CD4-positive, alpha-beta T cell treated with Interleukin-6 for 4 hours (primary cell): ENCODE data around the gene TEK.
"Not testable (repeated sequence)": the region's sequence is repeated elsewhere in the genome, so short reads cannot be mapped to it uniquely, and the experiment has no call there.

ENCODE experiments used
- DNase-seq: peaks from one replicate; pipeline ENCODE4 v3.0.0-alpha.2; 2020; ENCODE audit warnings: mixed read lengths

Gene TEK

DNA sequence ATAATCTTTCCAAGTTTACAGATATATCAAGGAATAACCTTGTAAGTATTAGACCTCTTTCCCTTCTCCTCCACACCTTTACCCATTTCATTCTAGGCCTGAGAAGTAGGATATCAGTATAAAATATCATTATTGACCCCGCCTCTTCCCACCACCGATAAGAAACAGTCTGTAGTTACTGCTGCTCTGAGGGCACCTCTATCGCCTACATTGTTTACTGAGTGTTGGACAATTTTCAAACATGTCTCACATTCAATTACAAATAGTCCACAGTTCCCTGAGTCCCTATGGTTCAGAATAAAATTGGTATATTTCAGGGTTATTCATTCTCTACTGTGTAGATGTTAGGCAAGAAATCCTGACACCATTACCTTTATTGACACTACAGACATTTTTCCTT is 73.4 kb downstream of the TEK start:
- DNase-seq: no peak

DNA sequence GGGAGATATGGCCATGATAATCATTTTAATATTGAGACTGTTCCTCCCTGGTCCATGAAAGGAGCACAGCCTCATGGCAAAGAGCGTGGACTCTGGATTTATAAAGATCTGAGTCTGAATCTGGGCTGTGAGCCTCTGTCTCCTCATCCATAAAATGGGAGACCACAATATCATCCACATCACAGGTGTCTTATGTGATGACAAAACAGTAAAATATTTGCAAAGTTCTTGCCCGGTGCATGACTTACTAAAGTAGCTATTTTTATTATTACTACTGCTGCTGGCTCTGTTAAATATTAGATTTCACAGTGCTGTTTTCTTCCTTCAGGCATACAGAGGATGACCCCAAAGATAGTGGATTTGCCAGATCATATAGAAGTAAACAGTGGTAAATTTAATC is 74.1 kb downstream of the TEK start:
- no peak for DNase-seq

DNA sequence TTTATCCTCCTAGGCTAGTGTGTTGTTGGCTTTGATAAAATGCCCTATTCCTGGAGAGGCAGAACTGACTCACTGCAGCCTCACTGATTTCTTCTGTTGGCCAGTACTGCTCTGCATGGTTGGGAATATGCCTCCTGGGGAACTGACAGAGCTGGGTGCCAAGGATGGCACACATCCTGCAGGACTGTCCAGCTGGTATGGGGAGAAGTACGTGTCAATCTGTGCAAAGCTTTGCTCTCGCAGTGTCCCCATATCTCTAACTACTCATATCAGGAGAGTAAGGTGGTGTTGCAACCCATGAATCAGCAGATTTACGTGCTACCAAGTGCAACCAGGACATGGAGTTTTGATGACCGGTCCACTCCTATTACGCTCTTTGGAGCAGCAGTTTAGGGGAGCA is 74.7 kb downstream of the TEK start:
- no peak for DNase-seq

DNA sequence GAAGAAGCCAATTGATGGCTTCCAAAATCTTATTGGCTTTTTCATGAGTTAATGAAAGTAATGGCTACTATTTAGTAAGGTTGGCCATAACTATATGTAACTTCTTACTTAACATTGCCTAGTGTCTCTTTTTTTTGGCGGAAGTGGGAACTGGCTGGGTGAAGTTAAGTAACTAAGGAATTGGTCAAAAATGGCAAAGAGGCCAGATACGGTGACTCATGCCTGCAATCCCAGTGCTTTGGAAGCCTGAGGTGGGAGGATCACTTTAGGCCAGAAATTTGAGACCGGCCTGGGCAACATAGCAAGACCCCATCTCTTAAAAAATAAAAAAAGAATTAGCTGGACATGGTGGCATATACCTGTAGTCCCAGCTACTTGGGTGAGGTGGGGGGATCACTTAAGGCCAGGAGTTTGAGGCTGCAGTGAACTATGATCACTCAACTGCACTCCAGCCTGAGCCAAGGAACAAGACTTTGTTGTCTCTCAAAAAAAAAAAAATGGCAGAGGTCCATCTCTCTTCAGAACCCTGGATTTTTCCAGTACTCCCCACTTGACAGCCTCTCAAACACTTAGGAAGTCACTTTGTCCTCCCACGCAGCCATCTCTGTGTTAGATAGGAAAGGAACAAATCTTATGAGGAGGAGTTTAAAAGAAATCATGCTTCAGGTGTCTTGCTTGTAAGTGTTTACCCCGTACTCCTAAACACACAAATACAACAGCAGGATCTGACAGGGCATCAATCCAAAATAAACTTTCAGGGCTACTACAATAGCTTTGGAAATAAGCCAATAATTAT is 75.7 kb downstream of the TEK start:
- DNase-seq: no peak

DNA sequence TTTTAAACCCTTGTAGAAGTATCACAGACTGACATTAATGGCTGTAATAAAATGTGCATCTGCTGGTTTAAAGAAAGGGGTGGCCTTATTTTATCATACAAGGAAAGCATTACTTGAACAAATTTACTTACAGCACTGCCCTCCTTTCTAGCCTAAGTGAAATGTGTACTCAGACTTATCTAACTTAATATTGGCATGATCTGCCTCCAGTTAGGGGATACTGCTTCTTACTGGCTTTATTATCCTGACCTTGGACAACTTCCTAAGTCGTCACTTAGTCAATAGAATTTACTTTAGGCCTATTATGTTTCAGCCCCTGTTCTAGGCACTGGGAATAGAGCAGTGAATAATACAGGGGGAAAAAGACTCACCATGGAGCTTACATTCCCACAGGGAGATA is 79.4 kb downstream of the TEK start:
- no peak for DNase-seq

DNA sequence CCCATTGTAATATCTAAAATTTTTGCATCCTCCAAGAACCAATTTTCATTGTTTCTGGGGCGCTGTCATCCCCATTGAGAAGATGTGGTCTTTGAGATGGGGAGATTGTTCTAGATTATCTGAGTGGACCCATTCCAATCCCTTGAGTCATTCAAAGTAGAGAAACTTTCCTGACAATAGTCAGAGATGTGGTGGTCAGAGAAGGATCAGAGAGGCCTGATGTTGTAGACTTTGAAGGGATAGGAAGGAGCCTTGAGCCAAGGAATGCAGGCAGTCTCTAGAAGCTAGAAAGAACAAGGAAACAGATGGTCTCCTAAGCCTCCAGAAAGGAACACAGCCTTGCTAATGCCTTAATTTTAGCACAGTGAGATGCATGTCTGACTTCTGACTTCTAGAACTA is 80.4 kb downstream of the TEK start:
- no peak for DNase-seq

DNA sequence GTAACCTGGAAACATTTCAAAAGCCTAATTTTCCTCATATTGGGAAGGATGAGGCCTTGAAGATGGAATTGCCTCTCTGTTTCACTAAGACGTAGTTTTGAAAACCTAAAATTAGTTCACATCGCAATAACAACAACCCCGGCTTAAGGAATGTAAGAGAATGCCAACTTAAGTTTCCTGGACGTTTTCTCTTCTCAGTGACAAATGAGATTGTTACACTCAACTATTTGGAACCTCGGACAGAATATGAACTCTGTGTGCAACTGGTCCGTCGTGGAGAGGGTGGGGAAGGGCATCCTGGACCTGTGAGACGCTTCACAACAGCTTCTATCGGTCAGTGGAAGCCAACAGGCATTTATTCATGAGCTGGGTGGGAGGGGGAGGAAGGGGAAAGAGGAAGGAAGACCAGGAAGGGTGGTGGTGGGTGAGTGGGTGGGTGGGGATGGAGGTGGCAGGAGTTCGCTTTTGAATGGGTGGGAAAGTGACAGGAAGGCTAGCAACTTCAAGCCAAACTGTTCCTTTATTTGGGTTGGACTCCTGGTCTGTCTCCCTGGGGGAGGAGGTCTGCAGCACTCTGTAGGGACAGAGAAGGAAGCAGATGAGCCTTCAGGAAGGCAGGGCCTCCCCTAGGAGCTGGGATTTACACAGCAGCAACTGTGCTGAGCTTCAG is 83.4 kb downstream of the TEK start:
- DNase-seq: no peak

DNA sequence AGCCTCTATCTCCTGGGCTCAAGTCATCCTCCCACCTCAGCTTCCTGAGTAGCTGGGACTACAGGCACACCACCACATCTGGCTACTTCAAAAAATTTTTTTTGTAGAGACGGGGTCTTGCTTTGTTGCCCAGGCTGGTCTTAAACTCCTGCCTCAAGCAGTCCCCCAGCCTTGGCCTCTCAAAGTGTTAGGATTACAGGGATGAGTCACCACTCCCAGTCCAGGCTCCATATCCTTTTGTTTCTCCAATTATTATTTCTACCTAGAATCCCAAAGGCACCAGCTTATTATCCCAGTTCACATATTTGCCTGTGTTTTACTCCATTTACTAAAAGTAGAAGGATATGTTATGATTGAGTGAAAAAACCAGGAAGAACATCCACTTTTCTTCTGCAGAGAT is 84.9 kb downstream of the TEK start:
- no peak for DNase-seq

DNA sequence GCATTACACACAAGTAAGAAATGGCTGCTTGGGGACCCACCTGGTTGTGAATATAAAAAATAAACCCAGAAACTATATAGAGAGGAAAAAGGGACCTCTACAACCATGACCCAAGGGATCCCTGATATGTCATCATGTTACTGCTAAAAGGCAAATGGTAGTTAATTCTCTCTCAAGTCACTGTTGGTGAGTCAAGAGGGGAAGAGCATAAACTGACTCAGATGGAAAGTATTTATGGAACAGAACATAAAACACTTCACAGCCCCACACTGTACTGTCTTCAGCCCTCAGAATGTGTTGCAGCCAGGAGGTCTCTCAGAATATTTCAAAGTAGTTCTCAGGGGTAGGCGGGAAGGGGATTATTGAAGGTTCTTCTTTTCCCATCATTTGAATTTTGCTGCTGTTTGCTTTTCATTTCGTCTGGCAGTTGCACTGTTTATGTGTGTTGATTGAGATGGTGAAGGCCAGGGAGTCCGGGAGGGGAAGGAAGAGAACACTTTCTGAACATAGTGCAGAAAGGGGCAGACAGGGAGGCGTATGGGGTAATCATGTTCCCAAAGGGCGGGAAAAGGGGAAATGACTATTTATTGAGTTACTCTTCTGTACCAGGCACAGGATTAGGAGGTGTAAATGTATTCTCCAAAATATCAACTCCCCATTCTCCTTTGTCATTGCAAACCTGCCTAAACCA is 85.5 kb downstream of the TEK start:
- no peak for DNase-seq

DNA sequence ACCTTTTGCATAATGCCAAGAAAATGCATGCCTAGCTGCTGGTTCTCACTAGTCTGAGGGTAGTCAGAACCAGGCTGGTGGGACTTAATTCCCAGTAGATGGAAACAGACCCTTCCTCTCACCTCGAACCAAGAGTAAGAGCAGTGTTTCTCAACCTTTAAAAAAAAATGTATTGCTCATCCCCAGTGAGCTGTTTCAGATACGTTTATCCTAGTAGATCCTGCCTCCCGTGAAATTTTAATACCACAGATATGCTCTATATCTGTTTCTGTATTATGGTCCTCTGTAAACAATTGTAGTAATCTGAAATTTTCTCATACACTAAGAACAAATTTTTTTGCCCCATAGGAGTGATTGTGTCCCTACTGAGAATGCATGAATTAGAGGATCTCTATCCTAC is 86.2 kb downstream of the TEK start:
- DNase-seq: no peak

DNA sequence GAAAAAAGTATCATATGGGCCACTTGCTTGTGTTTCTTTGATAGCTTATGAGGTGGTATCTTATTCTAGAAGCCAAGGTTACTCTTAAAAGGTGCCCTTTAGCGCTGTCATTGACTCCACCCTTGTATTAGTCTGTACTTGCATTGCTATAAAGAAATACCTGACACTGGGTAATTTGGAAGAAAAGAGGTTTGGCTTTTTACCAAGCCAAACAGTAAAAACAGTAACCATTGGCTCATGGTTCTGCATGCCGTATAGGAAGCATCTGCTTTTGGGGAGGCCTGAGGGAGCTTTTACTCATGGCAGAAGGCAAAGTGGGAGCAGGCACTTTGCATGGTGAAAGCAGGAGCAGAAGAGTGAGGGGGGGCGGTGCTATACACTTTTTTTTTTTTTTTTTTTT is 87.4 kb downstream of the TEK start:
- no peak for DNase-seq

DNA sequence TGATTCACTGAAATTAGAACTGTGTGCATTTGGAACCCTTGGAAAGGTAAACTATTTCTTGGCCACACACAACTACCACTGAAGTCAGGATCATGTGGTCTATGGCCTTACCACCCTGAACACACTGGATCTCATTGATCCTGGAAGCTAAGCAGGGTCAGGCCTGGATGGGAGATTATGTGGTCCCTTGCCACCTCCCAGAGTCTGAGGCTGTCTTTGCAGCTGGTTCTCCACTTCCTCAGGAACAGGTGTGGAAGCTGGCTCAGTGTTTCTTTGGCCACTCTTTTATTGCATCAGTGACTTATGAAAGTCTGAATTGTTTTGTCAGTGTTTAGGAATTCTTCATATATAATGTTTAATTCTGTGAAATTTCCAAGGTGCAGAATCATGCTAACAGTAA is 89.2 kb downstream of the TEK start:
- no peak for DNase-seq

DNA sequence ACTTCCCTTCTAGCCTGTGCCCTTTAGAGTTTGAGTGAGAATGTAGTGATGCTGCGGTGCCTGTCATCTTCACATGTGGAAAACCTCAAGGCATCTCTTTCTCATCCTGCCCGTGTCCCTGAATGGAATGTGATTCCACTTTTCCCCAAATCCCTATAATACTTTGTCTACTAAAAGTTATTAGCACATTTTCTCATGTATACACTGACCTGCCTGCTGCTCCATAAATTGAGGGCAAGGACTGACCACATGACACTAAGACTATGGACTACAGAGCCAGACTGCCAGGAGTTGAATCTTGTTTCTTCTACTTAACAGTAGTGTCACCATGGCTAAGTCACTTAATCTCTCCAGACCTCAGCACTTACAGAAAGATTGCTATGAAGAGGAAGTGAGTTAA is 93.0 kb downstream of the TEK start:
- DNase-seq: no peak

DNA sequence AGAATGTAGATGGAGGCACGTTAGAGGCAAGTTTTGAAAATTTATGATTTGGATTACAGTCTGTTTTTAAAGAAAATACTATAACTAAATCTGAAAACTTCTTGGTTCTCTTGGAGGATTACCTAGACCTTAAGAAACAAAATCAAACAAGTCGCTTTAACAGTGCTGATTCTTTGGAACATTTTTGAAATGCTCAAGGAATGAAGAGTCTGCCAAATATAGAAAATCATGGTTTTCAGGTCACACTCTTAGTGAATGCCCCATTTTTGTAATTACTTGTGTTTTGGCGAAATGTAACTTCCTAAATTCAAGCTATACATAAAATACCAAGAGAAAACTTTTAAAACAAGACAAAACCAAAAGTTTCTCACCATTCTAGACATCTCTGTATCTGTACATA is 94.8 kb downstream of the TEK start:
- no peak for DNase-seq

DNA sequence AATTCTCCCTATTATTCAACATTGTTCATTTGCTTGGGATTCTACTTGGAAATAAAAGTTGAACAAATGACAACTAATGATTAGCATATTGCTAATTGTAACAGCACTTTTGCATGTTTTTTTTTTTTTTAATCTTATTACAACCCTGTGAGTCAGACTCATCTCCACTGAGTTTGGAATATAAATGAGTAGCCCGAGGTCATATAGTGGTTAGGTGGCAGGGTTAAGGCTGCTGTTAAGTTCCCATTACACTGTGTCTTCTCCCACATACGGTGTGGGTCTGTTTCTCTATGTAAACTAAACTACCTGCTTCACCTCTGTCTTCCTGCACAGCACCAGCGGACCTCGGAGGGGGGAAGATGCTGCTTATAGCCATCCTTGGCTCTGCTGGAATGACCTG is 95.6 kb downstream of the TEK start:
- no peak for DNase-seq

DNA sequence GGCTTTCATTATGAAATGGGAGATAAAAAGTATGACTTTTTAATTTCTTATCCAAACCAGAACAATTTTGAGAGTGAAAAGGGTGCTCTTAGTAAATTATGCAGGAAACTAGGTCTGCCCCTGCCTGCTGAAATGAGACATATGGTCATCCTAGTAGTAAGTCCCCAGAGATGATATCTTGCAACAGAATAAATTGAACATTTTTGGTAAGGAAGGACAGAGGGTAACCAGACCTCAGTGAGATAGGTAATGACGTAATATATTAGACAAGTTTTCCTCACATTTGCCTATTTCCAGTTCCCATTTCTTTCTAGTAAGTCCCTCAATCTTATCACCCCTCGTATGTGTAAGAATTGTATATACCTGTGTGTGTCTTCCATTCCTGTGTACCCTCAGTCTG is 96.2 kb downstream of the TEK start:
- no peak for DNase-seq

DNA sequence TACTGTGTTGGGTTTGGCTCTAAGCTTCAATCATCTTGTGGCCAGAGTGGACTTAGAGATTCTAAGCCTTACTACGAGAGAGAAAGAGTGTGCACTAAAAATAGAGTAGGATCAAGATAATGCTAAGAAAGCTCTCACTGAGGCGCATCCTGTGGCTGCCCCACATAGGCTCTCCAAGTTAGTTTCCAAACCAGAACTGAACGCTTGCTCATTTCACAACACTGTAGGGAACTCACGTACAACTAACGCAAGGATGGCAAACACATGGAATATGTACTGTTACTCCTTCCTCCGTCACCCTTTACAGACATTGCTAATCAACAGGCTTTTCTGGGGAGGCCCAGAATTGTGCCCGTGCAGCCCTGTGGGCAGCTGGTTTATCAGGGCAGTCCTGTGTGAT is 97.0 kb downstream of the TEK start:
- no peak for DNase-seq

DNA sequence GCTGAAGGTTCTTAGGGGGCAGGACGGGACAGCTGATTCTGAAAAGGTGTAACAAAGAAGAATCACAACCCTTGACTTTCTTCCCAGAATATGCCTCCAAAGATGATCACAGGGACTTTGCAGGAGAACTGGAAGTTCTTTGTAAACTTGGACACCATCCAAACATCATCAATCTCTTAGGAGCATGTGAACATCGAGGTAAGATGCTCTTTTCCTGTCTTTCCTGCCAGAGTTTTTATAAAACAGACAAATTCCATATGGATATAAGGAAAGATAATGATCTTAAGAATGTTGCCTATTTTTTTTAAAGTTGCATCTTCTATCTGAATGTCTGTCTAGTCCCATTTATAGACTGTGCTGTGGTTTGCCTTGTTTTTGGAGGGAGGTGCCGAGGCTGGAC is 100.0 kb downstream of the TEK start:
- DNase-seq: no peak

DNA sequence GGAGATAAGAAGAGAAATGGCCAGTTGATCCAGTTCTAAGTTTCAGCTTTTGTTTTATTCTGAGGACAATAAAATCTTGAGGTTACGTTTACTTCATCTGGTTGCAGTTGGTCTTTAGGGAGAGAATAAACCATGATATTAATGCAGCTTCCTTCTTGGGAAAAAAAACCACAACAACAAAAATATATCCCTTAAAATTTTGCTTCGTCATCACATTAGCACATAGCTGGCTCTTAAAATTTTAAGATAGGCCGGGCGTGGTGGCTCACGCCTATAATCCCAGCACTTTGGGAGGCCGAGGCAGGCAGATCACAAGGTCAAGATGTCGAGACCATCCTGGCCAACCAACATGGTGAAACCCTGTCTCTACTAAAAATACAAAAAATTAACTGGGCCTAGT is 101.6 kb downstream of the TEK start:
- no peak for DNase-seq

DNA sequence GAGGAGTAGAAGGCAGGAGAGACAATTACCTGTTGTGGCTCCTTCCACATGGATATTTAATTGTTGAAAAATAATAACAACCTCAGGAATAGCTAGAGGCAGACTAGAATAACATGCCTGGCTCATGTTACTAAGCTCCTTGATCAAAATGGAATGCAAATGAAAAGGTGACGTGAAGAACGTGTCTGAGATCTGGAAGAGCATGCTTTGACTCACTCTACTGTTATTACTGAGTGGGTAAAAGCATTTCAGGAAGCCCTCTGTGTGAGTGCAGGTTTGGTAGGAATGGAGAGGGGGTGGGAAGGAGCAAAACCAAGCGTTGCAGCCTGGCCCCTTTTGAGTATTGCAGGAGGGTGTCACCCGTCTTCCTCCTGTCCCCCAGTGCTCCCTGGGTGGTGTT is 103.2 kb downstream of the TEK start:
- no peak for DNase-seq

DNA sequence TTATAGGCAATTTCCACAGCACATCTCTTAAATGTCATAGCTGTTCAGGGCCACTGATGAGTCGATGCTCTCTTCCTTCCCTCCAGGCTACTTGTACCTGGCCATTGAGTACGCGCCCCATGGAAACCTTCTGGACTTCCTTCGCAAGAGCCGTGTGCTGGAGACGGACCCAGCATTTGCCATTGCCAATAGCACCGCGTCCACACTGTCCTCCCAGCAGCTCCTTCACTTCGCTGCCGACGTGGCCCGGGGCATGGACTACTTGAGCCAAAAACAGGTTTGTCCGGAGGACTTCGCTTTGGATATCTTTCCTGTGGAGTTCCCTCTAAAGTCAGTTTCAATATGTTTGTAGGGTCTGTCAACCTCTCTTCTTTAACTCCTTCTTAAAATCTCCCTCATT is 103.6 kb downstream of the TEK start:
- DNase-seq: no peak

DNA sequence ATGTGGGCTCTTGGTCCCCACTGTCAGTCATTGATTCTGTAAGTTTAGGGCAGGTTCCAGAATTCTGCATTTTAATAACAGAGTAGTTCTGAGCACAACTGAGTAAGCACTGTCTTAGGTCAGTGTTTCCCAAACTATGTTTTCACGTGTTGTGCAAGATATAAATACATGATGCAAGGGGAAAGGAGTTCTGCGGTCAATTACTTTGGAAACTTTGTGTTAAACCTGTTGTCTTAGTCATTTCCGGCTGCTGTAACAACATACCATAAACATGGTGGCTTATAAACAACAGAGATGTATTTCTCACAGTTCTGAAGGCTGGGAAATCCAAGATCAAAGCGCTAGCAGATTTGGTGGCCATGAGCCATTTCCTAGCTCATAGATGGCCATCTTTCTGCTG is 118.2 kb downstream of the TEK start:
- no peak for DNase-seq

DNA sequence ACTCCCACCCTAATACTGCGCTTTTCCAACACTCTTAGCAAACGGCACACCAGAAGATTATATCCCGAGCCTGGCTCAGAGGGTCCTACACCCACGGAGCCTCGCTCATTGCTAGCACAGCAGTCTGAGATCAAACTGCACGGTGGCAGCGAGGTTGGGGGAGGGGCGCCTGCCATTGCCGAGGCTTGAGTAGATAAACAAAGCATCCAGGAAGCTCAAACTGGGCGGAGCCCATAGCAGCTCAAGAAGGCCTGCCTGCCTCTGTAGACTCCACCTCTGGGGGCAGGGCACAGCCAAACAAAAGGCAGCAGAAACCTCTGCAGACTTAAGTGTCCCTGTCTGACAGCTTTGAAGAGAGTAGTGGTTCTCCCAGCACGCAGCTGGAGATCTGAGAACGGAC is 130.6 kb downstream of the TEK start:
- DNase-seq: not testable (repeated sequence)

DNA sequence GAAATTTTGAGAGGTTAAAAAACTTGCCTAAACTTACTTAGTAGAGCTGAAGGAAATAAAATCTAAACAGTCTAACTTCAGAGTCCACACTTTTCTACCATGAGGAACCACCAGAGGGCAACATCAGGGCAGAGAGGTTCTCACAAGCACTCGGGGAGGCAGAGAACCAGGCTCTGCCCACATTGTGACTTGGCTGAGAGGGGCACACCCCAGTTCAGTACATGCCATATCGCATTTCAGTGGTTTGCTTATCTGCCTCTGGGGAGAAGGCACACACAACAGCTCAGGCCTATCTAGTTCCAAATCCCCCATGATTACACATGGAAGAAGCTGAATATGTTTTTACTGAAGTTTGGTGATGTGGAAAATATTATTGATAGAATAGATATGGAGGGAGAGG is 138.7 kb downstream of the TEK start:
- no peak for DNase-seq
